GOT3 (cell line): ENCODE results near the gene ZNF423.

Source experiments
- DNase-seq: peaks from one replicate; lab custom pipeline; 2025; ENCODE audit warnings: mixed read lengths; lab: John Stamatoyannopoulos, UW

ZNF423 gene

DNA sequence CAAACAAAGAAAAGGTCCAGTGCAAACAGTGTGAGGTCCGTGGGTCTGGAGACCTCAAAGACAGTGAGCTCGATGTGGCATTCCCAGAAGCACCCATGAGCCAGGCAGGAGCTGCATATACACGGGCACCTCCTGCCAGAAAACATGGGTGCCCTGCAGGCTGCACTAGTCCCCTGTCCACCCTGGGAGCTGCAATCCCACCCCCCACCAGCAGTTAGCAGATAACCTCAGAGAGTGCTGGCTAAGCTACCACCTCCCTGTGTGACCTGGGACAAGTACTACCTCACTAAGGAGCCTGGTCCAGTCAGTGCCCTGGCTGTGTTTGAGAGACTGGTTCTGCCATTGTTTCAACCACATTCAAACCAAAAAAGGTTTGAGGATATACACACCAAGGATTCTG, 135.7 kb downstream of the ZNF423 start:
- DNase-seq, result no peak

DNA sequence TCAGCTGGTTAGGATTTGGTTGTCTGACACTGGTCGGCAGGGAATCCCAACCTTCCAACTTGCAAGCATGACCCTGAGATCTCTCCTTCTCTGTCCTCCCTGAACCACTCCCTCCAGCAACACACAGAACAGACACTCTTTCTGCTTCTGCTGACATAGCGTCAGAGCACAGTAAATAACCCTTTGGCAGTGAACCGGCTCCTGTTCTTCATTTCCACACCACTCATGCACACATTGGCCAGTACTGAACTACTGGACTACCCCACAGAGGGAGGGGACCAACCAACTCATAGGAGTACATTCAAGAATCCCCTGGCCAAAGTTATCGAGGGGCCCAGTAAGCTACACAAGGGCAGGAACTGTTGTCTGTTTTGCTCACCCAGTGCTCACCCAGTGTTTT, 138.2 kb downstream of the ZNF423 start:
- DNase-seq, result no peak

DNA sequence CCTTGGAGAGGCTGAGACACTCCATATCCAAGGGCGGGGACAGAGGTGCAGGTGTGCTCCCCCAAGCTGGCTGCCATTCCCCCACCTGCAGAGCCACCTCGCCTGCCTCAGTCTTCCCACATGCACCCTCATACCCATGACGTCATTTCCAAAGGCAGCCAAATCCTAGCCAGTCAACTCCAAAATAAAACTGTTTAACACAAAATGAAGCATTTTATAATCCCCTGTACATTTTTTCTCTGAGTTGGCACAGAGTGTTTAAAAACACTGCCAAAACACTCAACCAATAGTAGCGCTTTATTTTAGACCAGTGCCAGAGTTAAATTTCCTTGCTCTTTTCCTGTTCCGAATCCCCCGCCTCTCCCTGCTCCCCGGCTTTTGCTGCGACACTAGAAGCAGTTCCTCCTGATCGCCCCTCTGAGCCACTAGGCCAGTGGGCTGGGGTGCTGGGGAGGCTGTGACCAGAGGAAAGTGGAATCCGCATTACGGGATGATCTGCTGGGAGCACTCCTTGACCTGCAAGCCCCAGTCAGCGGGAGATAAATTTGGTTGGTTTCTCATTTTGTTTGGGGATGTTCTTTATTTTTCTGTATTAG, 139.5 kb downstream of the ZNF423 start:
- DNase-seq, result no peak

DNA sequence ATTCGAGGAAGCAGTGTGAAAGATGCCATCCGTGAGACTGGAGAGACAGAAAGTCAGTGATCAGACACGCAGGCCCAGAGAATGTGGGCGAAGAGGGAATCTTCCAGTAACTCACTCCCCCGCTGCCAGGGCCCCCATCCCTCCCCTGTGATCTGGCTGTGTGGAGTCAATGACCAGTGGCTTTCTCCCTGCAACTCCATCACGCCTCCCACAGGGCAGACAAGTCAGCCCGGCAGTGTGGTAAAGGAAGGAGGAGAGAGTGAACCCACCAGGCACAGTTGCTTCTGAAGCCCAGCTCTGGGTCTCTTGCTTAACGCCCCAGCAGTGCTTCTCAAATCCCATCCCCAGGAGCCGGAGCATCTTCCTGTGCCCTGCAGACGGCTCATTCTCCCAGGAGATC, 142.1 kb downstream of the ZNF423 start:
- no peak for DNase-seq

DNA sequence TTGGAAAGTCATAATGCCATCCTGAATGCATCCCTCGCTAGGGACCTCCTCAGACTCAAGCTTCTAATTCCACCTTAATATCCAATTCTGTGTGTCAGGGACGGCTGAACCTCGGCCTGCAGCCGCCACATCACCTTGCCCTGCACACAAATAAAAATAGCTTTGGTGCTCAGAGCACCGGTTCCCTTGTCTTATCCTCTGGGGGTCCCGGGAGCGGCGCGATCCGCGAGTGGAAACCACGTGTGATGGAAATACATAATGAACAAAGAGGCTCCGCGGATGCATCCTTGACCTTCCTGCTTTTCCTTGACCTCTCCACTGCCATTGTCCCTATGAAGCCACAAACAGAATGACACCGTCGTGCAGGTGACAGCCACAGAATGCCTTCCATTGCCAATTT, 143.4 kb downstream of the ZNF423 start:
- no peak for DNase-seq

DNA sequence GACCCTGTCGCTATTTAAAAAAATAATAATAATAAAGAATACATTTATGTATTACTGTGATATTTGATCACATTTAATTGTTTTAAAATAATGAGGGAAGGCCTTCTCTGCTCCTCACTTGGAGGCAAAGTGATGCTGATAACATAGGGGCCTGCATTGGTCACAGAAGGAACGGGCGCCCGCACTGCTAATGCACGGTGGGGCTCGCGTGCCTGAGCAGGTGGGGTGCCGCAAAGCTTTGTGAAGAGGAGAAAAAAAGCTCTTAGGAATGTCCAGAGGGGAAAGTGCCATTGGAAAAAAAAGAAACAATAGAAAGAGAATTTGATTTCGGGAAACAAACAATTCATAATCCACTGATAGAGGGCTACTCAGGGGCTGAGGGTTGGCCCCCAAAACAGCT, 143.8 kb downstream of the ZNF423 start:
- DNase-seq, result no peak

DNA sequence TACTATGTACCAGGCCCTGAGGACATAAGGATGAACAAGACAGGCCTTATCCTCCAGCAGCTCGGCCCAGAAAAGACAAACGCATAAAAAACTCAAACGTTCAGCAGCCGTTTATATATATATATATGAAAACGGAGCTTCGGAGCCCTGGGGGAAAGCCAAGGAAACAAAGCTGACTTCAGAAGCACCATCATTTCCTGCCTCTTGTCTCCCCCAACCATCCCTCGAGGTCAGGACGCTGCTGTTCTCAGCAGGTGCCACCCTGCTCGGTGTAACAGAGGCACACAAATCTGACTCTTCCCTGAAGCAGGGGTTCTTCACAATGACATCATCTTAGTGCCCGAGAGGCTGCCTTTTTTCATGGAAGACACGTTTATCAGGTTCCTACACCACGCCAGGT, 146.9 kb downstream of the ZNF423 start:
- DNase-seq, result no peak

GRCh38 chr16:49708491-49708890, 147.4 kb downstream of the ZNF423 start:
- DNase-seq, result no peak

DNA sequence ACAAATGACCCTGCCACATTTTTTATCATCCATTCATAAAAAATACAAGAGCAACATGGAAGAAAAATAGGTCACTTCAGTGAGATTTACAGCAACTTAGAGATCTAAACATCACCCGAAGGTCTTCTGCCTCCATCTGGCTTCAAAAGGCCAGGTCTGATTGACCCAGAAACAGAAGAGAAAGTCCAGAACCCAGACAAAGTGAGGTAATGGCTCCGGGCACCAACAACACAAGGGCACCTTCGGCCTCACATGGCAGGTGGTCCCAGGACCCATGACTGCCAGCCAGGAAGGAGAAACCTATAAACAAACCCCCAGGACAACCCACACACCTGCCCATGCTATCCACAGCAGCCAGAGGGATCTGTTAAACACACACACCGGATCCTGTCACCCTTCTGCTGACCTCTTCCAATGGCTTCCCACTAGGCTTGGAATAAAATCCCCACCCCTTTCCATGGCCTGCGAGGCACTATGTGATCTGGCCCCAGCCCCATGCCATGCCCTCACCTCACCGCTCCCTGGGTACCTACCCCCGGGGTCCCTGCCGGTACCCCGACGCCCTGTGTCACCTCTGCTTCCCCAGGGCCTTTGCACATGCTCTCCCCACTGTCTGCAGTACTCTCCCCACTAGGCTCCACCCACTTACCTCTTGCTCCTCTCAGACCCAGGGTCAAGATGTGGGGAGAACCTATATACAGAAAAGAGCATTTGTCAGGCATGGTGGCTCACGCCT, 149.1 kb downstream of the ZNF423 start:
- no peak for DNase-seq

GRCh38 chr16:49704586-49705155, 151.2 kb downstream of the ZNF423 start:
- no peak for DNase-seq

GRCh38 chr16:49703483-49703882, 152.4 kb downstream of the ZNF423 start:
- no peak for DNase-seq

DNA sequence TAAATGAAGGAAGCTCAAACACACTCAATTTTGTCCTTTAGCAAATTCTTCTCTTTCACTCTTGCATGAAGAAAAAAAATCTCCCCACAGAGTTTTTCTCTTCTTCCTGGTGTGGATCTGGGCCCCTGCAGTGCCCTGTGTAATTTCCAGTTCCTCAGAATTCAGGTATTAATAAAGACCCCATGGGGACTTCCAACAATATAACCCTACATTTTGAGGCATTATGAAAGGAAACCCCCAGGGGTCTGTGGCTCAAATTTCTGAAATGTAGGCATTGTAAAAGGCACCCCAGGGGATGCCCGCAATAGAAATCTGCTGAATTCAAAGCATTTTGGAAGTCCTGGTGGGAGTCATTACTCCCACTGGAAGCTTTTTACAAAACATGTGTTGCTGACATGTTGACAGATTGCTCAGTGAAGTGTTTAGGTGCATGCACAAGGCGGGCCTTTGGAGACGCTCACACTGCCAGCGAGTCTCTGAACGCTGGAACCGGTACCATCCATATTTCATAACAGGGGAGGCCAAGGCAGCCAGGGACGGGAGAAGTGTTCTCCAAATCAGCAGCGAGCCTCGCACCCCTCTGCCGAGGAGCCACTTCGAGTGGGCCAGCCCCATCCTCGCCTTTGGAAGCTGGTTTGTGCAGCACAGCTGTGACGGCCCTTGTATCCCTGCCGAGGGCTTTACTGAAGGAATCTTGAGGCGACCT, 154.0 kb downstream of the ZNF423 start:
- DNase-seq, result no peak

DNA sequence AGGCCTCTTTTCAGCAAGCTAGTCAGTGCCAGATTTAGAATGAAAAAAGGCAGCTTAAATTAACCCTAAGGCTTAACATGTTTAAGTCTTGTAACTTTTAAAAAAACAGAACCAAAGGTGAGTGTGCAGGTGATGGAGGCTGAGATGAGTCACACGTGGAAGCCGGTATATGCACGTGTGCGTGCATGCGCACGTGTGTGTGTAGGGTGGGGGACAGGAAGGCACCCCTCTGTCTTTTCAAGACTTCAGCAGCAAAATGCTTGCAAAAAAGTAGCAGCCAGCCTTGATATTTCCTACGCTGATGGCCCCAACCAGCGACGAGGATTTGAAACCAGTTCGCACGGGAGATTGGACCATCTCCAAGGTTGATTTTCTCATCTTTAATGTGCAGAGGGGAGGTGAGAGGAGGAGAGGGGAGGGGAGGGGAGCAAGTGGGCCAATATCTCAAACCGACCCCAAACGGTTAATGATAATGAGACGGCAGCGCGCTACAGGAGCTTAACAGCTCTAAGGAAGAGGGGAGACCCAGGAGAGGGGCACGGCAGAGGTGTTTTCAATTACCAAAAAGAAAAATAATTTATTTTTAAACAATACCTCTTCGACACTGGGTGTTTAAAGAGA, 154.7 kb downstream of the ZNF423 start:
- DNase-seq, result no peak

- DNase-seq, result no peak
Observed at GRCh38 chr16:49700251-49701064, 155.5 kb downstream of the ZNF423 start.

GRCh38 chr16:49699841-49700175, 156.1 kb downstream of the ZNF423 start:
- no peak for DNase-seq

DNA sequence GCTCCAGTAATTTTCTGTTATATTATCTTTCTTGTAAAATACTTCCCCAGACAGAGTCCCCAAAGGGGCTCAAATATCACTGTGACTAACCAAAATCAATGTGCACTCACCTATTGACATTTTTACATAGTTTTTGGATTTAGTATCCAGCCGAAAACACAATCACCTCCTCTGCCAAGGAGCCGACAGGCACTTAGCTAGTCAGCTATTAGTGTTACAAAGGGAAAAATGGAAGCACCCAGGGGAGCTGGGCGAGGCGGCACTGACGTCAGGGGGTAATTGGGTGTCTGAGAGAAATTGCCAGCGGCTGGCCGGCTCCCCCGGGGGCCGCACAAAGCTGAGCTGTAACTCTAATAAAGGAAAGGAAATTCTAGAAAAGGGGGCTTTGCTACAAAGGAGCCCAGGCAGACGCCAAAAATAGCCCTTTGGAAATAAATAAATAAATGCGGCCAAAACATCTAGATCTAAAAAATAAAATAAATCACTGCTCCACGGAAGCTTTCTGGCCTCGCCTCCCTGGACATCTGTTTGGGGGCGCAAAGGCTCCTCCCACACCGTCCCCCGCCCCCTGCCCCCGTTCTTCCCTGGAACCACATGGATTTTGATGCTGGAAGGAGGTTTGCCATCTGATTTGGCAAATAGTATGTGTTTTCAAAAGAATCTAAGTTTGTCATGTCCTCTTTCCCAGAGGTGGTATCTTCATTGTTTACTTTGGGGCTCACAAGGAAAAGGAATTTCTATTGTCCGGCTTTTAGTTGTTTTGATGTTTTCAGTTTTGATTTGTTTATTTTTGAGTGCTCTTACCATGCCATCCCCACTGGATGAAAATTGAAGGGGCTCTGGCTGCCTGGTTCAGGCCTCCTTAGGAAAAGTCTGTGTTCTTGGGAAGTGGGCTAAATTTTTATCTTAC, 156.7 kb downstream of the ZNF423 start:
- peak; percentile 44 for DNase-seq

GRCh38 chr16:49698453-49698815, 157.5 kb downstream of the ZNF423 start:
- DNase-seq, result no peak

- DNase-seq, result no peak
Observed at GRCh38 chr16:49697631-49698452, 158.1 kb downstream of the ZNF423 start.

- no peak for DNase-seq
Observed at GRCh38 chr16:49696414-49697101, 159.4 kb downstream of the ZNF423 start.
